Neural progenitor cell (in vitro differentiated cells): Measurements from ENCODE around the gene SELENBP1.

Experiments used
- CTCF ChIP-seq: fragments of 200-600 bp; sonication (generic); IDR thresholded peaks from 2 replicates; pipeline ENCODE4 v1.5.1; 2017; ENCODE audit warnings: antibody characterized with exemption, mild to moderate bottlenecking
- EZH2 ChIP-seq: fragments of 200-600 bp; sonication (generic); IDR thresholded peaks from 2 replicates; pipeline ENCODE4 v1.6.1; 2017; ENCODE audit warnings: antibody characterized with exemption, mild to moderate bottlenecking, moderate library complexity

- no peak for TF ChIP-seq CTCF
- no peak for TF ChIP-seq EZH2
Measured at GRCh38 chr1:151403612-151404011, 31.1 kb upstream of the SELENBP1 start.
